ENCODE data around the gene SIGLEC9.

Gene SIGLEC9

GRCh38 chr19:51172223-51172622 lies 47.5 kb downstream of the SIGLEC9 start:
- H3K4me3 ChIP-seq, result no peak overlapping the region
- intact Hi-C loops (cut with DNase I; ENCODE audit: low total_unique reads), result no loop called here

GRCh38 chr19:51173681-51174080 lies 49.0 kb downstream of the SIGLEC9 start:
- no peak for DNase-seq
- no peaks in the 10 kb centered on the region for H3K36me3 ChIP-seq
- no peaks in the 10 kb centered on the region for H3K9me3 ChIP-seq
- intact Hi-C loops (cut with DNase I; ENCODE audit: low total_unique reads), result no loop called here
- no peaks in the 10 kb centered on the region for H3K4me1 ChIP-seq
- TF ChIP-seq CTCF (IDR thresholded peaks at IDR 0.05), result no peak
- H3K27me3 ChIP-seq, result peaks cover 0 to 15% of the 10 kb centered on the region in 2 donors
- H3K4me3 ChIP-seq, result no peak overlapping the region
- no peak overlapping the region for H3K27ac ChIP-seq

More at GRCh38 chr19:51172223-51172622, 47.5 kb downstream of the SIGLEC9 start:
- Histone ChIP-seq H3K4me1 (no peaks in the 10 kb centered on the region), H3K27me3 (peaks cover 0 to 25% of the 10 kb centered on the region in 2 donors), H3K9me3 (no peaks in the 10 kb centered on the region), H3K36me3 (no peaks in the 10 kb centered on the region), H3K27ac (no peak overlapping the region)
- TF ChIP-seq CTCF (IDR thresholded peaks at IDR 0.05), result no peak
- DNase-seq, result no peak

- Histone ChIP-seq H3K4me1 (no peaks in the 10 kb centered on the region), H3K36me3 (no peaks in the 10 kb centered on the region), H3K4me3 (no peak overlapping the region), H3K9me3 (peaks cover 0 to 7% (median 0%) of the 10 kb centered on the region in 3 donors), H3K27me3 (peaks cover 0 to 15% of the 10 kb centered on the region in 2 donors), H3K27ac (no peak overlapping the region)
- TF ChIP-seq CTCF (IDR thresholded peaks at IDR 0.05), result no peak
- intact Hi-C loops (cut with DNase I; ENCODE audit: low total_unique reads), result no loop called here
- no peak for DNase-seq
These were observed 54.5 kb downstream of the SIGLEC9 start for GRCh38 chr19:51179256-51179655.

Data from tibial artery (tissue), 4 donors.